Measurements from ENCODE around the gene KRTAP10-4. TPM values are rescaled to one million over a fixed set of nuclear protein-coding genes. Genes with fewer than 3 reads are reported as not detected.
"Not testable (repeated sequence)": the region's sequence is repeated elsewhere in the genome, so short reads cannot be mapped to it uniquely, and the experiment has no call there.

KRTAP10-4 gene
- total RNA-seq, 1 donor from 2014 or later = not detected

GRCh38 chr21:44579056-44579832 lies 5.7 kb downstream of the KRTAP10-4 start:
- Mint-ChIP-seq H3K9me3 (ENCODE audit: low read depth) (peaks cover 25% of the 10 kb centered on the region), H3K36me3 (ENCODE audit: low read depth) (peaks cover 9% of the 10 kb centered on the region)

DNA sequence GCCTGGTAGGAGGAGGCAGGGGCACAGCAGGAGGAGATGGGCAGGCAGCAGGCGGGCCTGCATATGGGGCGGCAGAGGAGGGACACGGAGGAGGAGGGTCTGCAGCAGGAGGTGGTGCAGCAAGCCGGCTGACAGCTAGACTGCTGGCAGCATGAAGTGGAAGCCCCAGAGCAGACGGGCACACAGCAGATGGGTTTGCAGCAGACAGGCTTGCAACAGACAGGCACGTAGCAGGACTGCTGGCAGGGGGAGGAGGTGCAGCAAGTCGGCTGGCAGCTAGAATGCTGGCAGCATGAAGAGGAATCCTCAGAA lies 6.3 kb downstream of the KRTAP10-4 start:
- DNase-seq (ENCODE audit: low spot score) = no peak
- H3K36me3 Mint-ChIP-seq (ENCODE audit: low read depth) = peaks cover 9% of the 10 kb centered on the region
- no peak overlapping the region for H3K4me3 Mint-ChIP-seq (ENCODE audit: unreplicated experiment)
- no peak for TF ChIP-seq CTCF (IDR thresholded peaks at IDR 0.05)
- peaks cover 31% of the 10 kb centered on the region for H3K27me3 Mint-ChIP-seq (ENCODE audit: low read depth)
- H3K4me1 Mint-ChIP-seq (ENCODE audit: low read depth) = peaks cover 9% of the 10 kb centered on the region
- no peak overlapping the region for H3K27ac Mint-ChIP-seq (ENCODE audit: unreplicated experiment)
- H3K9me3 Mint-ChIP-seq (ENCODE audit: low read depth) = peaks cover 25% of the 10 kb centered on the region

More at GRCh38 chr21:44579056-44579832, 5.7 kb downstream of the KRTAP10-4 start:
- no peak for DNase-seq (ENCODE audit: low spot score)
- Mint-ChIP-seq H3K4me3 (ENCODE audit: unreplicated experiment) (no peak overlapping the region), H3K4me1 (ENCODE audit: low read depth) (peaks cover 9% of the 10 kb centered on the region), H3K27me3 (ENCODE audit: low read depth) (peaks cover 33% of the 10 kb centered on the region), H3K27ac (ENCODE audit: unreplicated experiment) (no peak overlapping the region)
- no peak for TF ChIP-seq CTCF (IDR thresholded peaks at IDR 0.05)

- not testable (repeated sequence) for H3K4me3 Mint-ChIP-seq (ENCODE audit: unreplicated experiment); H3K36me3 Mint-ChIP-seq (ENCODE audit: low read depth); H3K4me1 Mint-ChIP-seq (ENCODE audit: low read depth); DNase-seq (ENCODE audit: low spot score); H3K27ac Mint-ChIP-seq (ENCODE audit: unreplicated experiment)
- peaks cover 34% of the 10 kb centered on the region for H3K27me3 Mint-ChIP-seq (ENCODE audit: low read depth)
- peaks cover 25% of the 10 kb centered on the region for H3K9me3 Mint-ChIP-seq (ENCODE audit: low read depth)
These were observed 6.8 kb downstream of the KRTAP10-4 start, which contains the start of gene KRTAP10-5 for GRCh38 chr21:44580231-44580821. KRTAP10-5 (minus strand) TSS chr21:44580604; CDS start chr21:44580578, 26 bp downstream.

GRCh38 chr21:44581158-44581557 lies 7.6 kb downstream of the KRTAP10-4 start:
- DNase-seq (ENCODE audit: low spot score) = no peak
- peaks cover 38% of the 10 kb centered on the region for H3K27me3 Mint-ChIP-seq (ENCODE audit: low read depth)
- H3K27ac Mint-ChIP-seq (ENCODE audit: unreplicated experiment) = no peak overlapping the region
- H3K9me3 Mint-ChIP-seq (ENCODE audit: low read depth) = peaks cover 28% of the 10 kb centered on the region
- H3K4me1 Mint-ChIP-seq (ENCODE audit: low read depth) = peaks cover 9% of the 10 kb centered on the region
- no peak for TF ChIP-seq CTCF (IDR thresholded peaks at IDR 0.05)
- no peak overlapping the region for H3K4me3 Mint-ChIP-seq (ENCODE audit: unreplicated experiment)
- H3K36me3 Mint-ChIP-seq (ENCODE audit: low read depth) = peaks cover 9% of the 10 kb centered on the region

DNA sequence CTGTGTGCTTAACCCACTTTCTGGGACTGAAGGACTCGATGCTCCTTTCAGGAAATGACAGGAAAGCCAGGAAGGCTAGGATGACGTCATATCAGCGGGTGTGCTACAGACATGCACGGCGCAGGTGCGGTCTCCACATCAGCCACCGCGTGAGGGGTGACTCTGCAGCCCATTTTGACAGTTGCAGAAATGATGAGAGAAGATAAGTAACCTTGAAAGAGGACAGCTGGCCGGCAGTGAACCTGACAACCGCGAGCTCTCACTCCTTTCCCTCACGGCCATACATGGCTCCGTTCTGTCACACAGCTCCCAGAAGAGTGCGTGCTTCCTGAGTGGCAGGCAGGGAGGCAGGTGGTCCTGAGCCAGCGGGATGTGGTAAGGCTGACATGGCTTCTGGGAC lies 8.5 kb downstream of the KRTAP10-4 start:
- H3K4me3 Mint-ChIP-seq (ENCODE audit: unreplicated experiment) = no peak overlapping the region
- TF ChIP-seq CTCF (IDR thresholded peaks at IDR 0.05) = no peak
- peaks cover 47% of the 10 kb centered on the region for H3K27me3 Mint-ChIP-seq (ENCODE audit: low read depth)
- peaks cover 27% of the 10 kb centered on the region for H3K9me3 Mint-ChIP-seq (ENCODE audit: low read depth)
- no peak overlapping the region for H3K27ac Mint-ChIP-seq (ENCODE audit: unreplicated experiment)
- DNase-seq (ENCODE audit: low spot score) = peak; percentile 26
- H3K36me3 Mint-ChIP-seq (ENCODE audit: low read depth) = peaks cover 8% of the 10 kb centered on the region
- peaks cover 9% of the 10 kb centered on the region for H3K4me1 Mint-ChIP-seq (ENCODE audit: low read depth)

All from chondrocyte (in vitro differentiated cells).